Smooth muscle cell (in vitro differentiated cells): ENCODE data around the gene HEATR5A. TPM values are rescaled to one million over a fixed set of nuclear protein-coding genes. Genes with fewer than 3 reads are reported as not detected.
"Not testable (repeated sequence)": the region's sequence is repeated elsewhere in the genome, so short reads cannot be mapped to it uniquely, and the experiment has no call there.

Experiments used
- DNase-seq: peaks from one replicate; lab custom pipeline; 2025; ENCODE audit not compliant: unreplicated experiment; lab: John Stamatoyannopoulos, UW
- H2AFZ ChIP-seq: fragments of 200-600 bp; sonication (generic); 2 replicates; pipeline ENCODE4 v1.6.0; 2016; ENCODE audit warnings: antibody characterized with exemption, low read depth, mild to moderate bottlenecking
- H3F3A ChIP-seq: fragments of 200-600 bp; sonication (generic); 2 replicates; pipeline ENCODE4 v1.6.0; 2017; ENCODE audit warnings: antibody characterized with exemption, low read depth
- H3K27ac ChIP-seq: fragments of 200-600 bp; sonication (generic); 2 replicates; pipeline ENCODE4 v1.5.1; 2016; ENCODE audit warnings: low read depth, mild to moderate bottlenecking
- H3K27me3 ChIP-seq: fragments of 200-600 bp; sonication (generic); 2 replicates; pipeline ENCODE4 v1.6.1; 2016; ENCODE audit warnings: low read depth, mild to moderate bottlenecking
- H3K36me3 ChIP-seq: fragments of 200-600 bp; sonication (generic); 2 replicates; pipeline ENCODE4 v1.5.1; 2016; ENCODE audit warnings: low read depth
- H3K4me1 ChIP-seq: fragments of 200-600 bp; sonication (generic); 2 replicates; pipeline ENCODE4 v1.5.1; 2016; ENCODE audit warnings: low read depth
- H3K4me2 ChIP-seq: fragments of 200-600 bp; sonication (generic); 2 replicates; pipeline ENCODE4 v1.6.0; 2016; ENCODE audit warnings: mild to moderate bottlenecking
- H3K4me3 ChIP-seq: fragments of 200-600 bp; sonication (generic); 2 replicates; pipeline ENCODE4 v1.5.1; 2016; ENCODE audit warnings: mild to moderate bottlenecking
- H3K79me2 ChIP-seq: fragments of 200-600 bp; sonication (generic); 2 replicates; pipeline ENCODE4 v1.6.0; 2016; ENCODE audit warnings: low read depth, mild to moderate bottlenecking
- H3K9ac ChIP-seq: fragments of 200-600 bp; sonication (generic); 2 replicates; pipeline ENCODE4 v1.6.0; 2016; ENCODE audit warnings: low read depth
- H3K9me3 ChIP-seq: fragments of 200-600 bp; sonication (generic); replicated peaks from 2 replicates; pipeline ENCODE4 v1.5.1; 2016; ENCODE audit warnings: low read depth
- H4K20me1 ChIP-seq: fragments of 200-600 bp; sonication (generic); 2 replicates; pipeline ENCODE4 v1.6.0; 2016; ENCODE audit warnings: low read depth
- CTCF ChIP-seq: fragments of 200-600 bp; sonication (generic); IDR thresholded peaks from 2 replicates; pipeline ENCODE4 v1.5.1; 2017; ENCODE audit warnings: borderline replicate concordance, mild to moderate bottlenecking, antibody characterized with exemption; ENCODE audit not compliant: insufficient read depth, poor library complexity, severe bottlenecking
- WGBS: methylation state at CpG from one replicate; pipeline ENCODE4 v1.1.7; 2016; ENCODE audit warnings: low lambda C conversion rate; 5-methylcytosine and 5-hydroxymethylcytosine counted together
- polyA plus RNA-seq: library from polyadenylated mRNA; unstranded; fragments of >200 nt; fragmentation: Nextera tagmentation; extraction: Ambion mirVana; gene quantifications from 2 replicates; pipeline ENCODE4 v1.2.1, GENCODE V29; 2016
- total RNA-seq: library from RNA; depleted of rRNA; stranded (reverse); fragments of >200 nt; gene quantifications from 2 replicates; pipeline ENCODE4 v1.2.3, GENCODE V29; 2014

Gene HEATR5A
- total and polyA plus RNA-seq, 2 experiments from 2014 or later = 28.5 to 49.8 TPM

GRCh38 chr14:31329876-31330521 lies 90.4 kb downstream of the HEATR5A start:
- not testable (repeated sequence) for H3K9ac ChIP-seq, H3F3A ChIP-seq, H3K79me2 ChIP-seq, H2AFZ ChIP-seq, DNase-seq, H3K27ac ChIP-seq, H3K4me1 ChIP-seq, H3K9me3 ChIP-seq, H3K27me3 ChIP-seq, H3K4me3 ChIP-seq, H3K4me2 ChIP-seq, H4K20me1 ChIP-seq
- peaks cover 18% of the 10 kb centered on the region for H3K36me3 ChIP-seq
- WGBS = over 99% methylated on average over 8 of the region's 8 CpGs

- no peak overlapping the region for H3K4me2 ChIP-seq
- H3K9me3 ChIP-seq = peaks cover 3% of the 10 kb centered on the region
- H3K4me3 ChIP-seq = no peak overlapping the region
- no peak overlapping the region for H2AFZ ChIP-seq
- no peaks in the 10 kb centered on the region for H3F3A ChIP-seq
- no peak overlapping the region for H3K27ac ChIP-seq
- H3K27me3 ChIP-seq = no peaks in the 10 kb centered on the region
- no peaks in the 10 kb centered on the region for H3K4me1 ChIP-seq
- TF ChIP-seq CTCF = no peak
- no peak for DNase-seq
- H4K20me1 ChIP-seq = no peaks in the 10 kb centered on the region
- H3K79me2 ChIP-seq = no peaks in the 10 kb centered on the region
- peaks cover 3% of the 10 kb centered on the region for H3K36me3 ChIP-seq
- no peak overlapping the region for H3K9ac ChIP-seq
These were observed 94.2 kb downstream of the HEATR5A start for GRCh38 chr14:31326111-31326510.

GRCh38 chr14:31323419-31323818 lies 96.9 kb downstream of the HEATR5A start:
- H3K36me3 ChIP-seq = no peaks in the 10 kb centered on the region
- H3K9me3 ChIP-seq = no peaks in the 10 kb centered on the region
- no peaks in the 10 kb centered on the region for H3K79me2 ChIP-seq
- no peak overlapping the region for H3K4me3 ChIP-seq
- H4K20me1 ChIP-seq = no peaks in the 10 kb centered on the region
- 91% methylated on average over 2 of the region's 2 CpGs for WGBS
- H3K4me1 ChIP-seq = no peaks in the 10 kb centered on the region
- H2AFZ ChIP-seq = no peak overlapping the region
- no peak for TF ChIP-seq CTCF
- H3F3A ChIP-seq = no peaks in the 10 kb centered on the region
- DNase-seq = no peak
- no peak overlapping the region for H3K27ac ChIP-seq
- H3K9ac ChIP-seq = no peak overlapping the region
- no peaks in the 10 kb centered on the region for H3K27me3 ChIP-seq
- no peak overlapping the region for H3K4me2 ChIP-seq

- WGBS = 94% methylated on average over 14 of the region's 14 CpGs
- Histone ChIP-seq H3K27ac (no peak overlapping the region), H3K4me2 (no peak overlapping the region), H3K9me3 (no peaks in the 10 kb centered on the region), H2AFZ (no peak overlapping the region), H3K9ac (no peak overlapping the region), H3K27me3 (no peaks in the 10 kb centered on the region), H3K36me3 (peaks cover 3% of the 10 kb centered on the region), H3K4me1 (no peaks in the 10 kb centered on the region), H4K20me1 (no peaks in the 10 kb centered on the region), H3K4me3 (no peak overlapping the region), H3K79me2 (no peaks in the 10 kb centered on the region), H3F3A (no peaks in the 10 kb centered on the region)
- no peak for DNase-seq
- no peak for TF ChIP-seq CTCF
These were observed 99.2 kb downstream of the HEATR5A start for GRCh38 chr14:31320922-31321766.
